ENCODE results near the gene ADRA2C.

ADRA2C gene

DNA sequence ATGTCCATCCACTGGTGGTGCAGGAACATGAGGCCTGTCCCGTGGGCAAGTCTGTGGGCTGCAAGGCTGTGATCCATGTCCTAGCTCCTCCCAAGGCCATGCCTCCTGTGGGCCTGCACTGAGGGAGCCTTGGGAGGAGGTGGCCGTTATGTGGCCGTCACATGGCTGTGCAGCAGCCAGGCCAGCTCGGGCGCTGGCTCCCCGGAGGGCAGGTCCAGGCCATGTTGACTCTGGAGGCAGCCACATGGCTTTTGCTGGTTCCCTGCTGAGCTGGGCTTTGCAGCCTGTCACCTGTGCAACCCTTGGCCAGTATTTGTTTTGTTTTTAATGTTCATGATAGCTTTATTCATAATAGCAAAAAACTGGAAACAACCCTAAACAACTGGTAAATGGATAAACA lies 13.3 kb downstream of the ADRA2C start:
- no peak for DNase-seq (ENCODE audit: extremely low read depth, low read depth)
- TF ChIP-seq, protein P1, sequence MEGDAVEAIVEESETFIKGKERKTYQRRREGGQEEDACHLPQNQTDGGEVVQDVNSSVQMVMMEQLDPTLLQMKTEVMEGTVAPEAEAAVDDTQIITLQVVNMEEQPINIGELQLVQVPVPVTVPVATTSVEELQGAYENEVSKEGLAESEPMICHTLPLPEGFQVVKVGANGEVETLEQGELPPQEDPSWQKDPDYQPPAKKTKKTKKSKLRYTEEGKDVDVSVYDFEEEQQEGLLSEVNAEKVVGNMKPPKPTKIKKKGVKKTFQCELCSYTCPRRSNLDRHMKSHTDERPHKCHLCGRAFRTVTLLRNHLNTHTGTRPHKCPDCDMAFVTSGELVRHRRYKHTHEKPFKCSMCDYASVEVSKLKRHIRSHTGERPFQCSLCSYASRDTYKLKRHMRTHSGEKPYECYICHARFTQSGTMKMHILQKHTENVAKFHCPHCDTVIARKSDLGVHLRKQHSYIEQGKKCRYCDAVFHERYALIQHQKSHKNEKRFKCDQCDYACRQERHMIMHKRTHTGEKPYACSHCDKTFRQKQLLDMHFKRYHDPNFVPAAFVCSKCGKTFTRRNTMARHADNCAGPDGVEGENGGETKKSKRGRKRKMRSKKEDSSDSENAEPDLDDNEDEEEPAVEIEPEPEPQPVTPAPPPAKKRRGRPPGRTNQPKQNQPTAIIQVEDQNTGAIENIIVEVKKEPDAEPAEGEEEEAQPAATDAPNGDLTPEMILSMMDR (IDR thresholded peaks at IDR 0.05; ENCODE audit: low read depth, low read length), result no peak

DNA sequence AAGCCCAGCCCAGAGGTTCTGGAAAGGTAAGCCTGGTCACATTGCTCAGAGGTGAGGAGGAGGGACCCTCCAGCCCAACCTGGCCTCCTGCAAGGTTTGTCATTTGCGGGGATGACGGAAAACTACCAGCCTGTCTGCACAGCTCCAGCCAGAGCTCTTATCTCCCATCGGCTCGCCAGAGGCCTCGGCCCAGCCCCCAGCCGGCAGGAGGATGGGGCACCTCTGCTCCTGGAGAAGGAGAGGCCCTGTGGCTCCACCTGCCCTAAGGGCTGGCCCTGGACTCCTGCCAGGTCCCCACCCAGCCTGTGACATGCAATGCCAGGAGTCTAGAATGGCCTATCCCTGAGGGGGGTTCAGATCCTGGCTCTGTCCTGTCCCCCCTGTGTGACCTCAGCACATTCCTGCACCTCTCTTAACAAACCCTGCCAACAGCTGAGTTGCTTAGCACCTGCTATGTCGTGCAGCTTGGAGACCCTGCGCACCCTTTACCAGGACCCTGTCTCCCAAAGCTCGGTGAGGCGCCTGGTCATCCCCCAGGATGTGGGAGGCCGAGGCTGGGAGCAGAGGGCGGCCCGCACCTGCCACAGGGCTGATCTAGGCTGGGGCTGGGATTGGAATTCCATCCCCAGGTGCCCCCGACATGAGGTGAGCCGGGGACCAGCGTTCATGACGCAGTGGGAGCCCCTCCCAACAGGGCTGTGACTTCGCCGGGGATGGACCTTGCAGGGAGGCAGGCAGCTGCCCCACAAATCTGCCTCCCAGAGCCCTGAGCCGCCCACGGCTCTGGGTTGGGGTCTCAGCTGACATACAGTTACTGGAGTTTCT lies 14.4 kb downstream of the ADRA2C start:
- TF ChIP-seq, protein P1 (IDR thresholded peaks at IDR 0.05; ENCODE audit: low read depth, low read length), result no peak
- DNase-seq (ENCODE audit: extremely low read depth, low read depth), result no peak

DNA sequence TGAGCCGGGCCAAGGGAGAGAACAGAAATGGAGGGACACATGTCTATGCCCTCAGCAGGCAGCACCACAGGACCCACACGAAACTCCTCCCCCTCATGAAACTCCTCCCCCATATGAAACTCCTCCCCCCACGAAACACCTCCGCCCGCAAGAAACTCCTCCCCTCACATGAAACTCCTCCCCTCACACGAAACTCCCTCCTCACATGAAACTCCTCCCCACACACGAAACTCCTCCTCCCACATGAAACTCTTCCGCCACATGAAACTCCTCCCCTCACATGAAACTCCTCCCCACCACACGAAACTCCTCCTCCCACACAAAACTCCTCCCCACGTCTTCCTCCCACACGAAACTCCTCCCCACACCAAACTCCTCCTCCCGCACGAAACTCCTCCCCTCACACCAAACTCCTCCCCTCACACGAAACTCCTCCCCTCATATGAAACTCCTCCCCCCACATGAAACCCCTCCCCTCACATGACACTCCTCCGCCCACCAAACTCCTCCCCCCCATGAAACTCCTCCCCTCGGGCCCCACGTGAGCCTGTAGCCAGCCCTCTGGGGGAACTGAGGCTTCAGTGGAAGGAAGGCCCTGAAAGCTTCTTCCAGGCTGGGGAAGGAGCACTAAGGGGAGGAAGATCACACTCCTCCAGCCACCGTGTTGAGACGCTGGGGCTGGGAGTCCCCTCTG lies 15.2 kb downstream of the ADRA2C start:
- no peak for DNase-seq (ENCODE audit: extremely low read depth, low read depth)
- TF ChIP-seq, protein P1 (IDR thresholded peaks at IDR 0.05; ENCODE audit: low read depth, low read length), result no peak

DNA sequence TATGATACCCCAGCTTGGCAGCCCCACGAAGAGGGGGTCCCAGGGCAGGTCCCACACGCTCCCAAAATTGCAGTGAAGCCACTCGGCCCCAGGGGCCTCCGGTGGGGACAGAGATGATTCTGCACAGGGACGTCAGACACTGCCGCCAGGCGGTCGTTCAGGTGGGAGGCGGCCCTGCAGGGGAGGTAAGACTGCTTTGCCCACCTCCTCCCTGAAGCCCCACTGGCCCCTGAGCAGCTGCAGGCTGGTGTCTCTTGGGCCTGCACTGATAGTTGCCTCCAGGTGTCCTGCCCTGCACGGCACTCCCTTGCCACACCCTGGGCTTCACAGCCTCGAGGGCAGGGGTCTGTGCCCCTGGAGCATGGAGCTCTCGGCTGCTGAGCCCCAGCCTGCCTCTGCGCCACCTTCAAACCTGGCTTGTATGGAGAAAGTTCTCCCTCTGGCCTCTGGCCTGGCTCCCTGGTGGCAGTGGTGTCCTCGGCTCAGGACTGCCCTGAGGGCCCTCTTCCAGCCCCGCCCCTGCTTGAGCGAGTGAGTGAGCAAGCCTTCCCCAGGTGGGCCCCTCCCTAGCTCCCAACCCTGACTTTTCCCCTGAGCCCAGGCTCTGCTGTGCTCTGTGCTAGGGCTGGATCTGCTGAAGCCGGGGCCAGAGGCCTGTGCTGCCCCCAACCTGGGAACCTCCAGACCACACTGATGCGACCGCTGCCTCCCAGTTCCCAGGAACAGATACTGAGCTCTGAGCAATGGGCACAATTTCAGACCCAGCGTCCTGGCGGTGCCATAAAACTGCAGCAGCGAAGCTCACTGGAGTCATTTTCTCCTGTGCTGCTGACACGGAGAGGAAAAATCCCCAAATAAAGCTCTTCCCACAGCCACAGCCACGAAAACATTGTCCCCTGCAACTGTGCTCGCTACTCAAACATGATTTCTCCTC lies 16.1 kb downstream of the ADRA2C start:
- TF ChIP-seq, protein P1 (IDR thresholded peaks at IDR 0.05; ENCODE audit: low read depth, low read length), result no peak
- DNase-seq (ENCODE audit: extremely low read depth, low read depth), result no peak

DNA sequence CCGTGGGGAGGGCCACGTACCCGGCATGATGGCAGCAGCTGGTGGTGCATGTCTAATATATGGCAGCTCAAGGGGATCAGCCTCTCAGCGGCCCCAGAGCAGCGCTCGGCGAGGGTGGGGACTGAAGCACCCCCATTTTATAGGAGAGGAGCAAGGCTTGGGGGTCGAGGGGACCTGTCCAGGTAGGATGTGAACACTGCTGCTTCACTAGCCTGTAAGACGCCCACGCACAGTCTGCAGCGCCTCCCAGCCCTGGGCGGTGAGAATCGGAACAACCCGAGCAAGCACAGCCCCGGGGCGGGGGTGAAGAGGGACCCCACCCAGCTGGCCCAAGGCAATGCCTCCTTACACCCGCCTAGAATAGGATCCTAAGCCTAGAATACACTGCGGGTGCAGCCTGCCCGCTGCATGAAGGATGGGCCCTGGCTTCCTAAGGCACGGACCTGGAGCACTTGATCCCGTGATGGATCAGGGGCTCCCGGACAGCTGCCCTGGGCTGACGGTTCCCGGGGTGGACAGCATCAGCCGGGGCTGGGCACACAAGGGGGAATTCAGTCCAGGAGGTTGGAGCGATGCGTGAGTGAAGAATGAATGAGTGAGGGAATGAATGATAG lies 17.6 kb downstream of the ADRA2C start:
- TF ChIP-seq, protein P1 (IDR thresholded peaks at IDR 0.05; ENCODE audit: low read depth, low read length), result peak; percentile 6
- no peak for DNase-seq (ENCODE audit: extremely low read depth, low read depth)

DNA sequence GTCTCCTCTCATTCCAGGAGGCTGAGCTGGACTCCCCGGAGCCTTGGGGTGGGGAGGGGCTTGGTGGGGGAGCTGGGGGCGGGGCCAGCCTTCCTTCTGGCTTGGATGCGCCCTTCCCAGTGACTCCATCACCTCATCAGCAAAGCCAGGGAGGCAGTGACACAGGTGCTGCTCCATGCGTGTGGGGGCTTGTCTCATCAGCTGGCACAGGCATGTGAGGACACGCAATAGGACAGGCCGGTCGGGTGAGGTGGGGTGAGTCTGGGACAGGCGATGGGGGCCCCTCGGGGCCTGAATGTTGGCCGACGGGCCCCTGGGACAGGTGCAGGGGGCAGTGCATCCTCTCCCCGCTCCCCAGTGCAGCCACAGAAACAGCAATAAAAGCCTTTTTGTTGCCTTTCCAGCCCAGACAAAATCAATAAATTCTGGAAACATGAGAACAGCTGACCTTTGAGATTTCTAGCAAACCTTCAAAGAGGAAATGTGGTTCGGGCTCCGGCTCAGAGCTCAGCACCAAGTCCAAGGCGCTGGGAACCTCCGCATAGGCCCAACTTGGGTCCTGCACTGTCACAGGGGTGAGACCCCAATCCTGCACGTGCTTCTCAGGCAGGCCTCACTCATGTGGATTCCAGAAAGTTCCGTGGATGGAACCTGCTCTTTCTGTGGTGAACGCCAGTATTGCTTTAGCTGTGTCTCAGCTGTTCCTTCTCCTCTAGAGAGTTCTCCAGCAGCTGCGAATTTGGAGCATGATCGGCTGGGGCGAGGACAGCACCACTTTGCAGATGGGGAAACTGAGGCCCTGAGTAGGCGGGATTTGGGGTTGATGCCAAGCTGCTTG lies 18.5 kb downstream of the ADRA2C start:
- TF ChIP-seq, protein P1 (IDR thresholded peaks at IDR 0.05; ENCODE audit: low read depth, low read length), result no peak
- no peak for DNase-seq (ENCODE audit: extremely low read depth, low read depth)
